OCI-LY1 (cell line): ENCODE data around the gene SMARCC1.

ENCODE experiments used
- EZH2 ChIP-seq: fragments of 200-600 bp; sonication (generic), shearing (Covaris generic); IDR thresholded peaks from 2 replicates; pipeline ENCODE4 v1.8.0; 2017; ENCODE audit warnings: borderline replicate concordance, mixed run types, mild to moderate bottlenecking, antibody characterized with exemption, low read length, moderate library complexity, mixed read lengths
- TF ChIP-seq, protein P1 (sequence below): fragments of 200-600 bp; sonication (generic), shearing (Covaris generic); IDR thresholded peaks from 2 replicates; pipeline ENCODE4 v1.5.1; 2017; ENCODE audit warnings: mild to moderate bottlenecking, antibody characterized with exemption, low read length, moderate library complexity, mixed read lengths

DNA sequence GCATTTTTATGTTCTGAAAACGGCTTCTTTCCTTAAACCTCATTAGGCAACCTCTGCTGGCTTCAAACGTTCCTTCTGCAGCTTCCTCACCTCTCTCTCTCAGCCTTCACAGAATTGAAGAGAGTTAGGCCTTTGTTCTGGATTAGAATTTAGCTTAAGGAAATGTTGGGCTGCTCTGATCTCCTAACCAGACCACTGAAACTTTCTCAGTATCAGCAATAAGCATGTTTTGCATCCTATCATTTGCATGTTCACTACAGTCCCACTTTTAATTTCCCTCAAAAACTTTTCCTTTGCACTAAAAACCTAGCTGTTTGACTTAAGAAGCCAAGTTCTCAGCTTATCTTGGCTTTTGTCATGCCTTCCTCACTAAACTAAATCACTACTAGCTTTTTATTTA lies 49.5 kb downstream of the SMARCC1 start:
- TF ChIP-seq, protein P1, sequence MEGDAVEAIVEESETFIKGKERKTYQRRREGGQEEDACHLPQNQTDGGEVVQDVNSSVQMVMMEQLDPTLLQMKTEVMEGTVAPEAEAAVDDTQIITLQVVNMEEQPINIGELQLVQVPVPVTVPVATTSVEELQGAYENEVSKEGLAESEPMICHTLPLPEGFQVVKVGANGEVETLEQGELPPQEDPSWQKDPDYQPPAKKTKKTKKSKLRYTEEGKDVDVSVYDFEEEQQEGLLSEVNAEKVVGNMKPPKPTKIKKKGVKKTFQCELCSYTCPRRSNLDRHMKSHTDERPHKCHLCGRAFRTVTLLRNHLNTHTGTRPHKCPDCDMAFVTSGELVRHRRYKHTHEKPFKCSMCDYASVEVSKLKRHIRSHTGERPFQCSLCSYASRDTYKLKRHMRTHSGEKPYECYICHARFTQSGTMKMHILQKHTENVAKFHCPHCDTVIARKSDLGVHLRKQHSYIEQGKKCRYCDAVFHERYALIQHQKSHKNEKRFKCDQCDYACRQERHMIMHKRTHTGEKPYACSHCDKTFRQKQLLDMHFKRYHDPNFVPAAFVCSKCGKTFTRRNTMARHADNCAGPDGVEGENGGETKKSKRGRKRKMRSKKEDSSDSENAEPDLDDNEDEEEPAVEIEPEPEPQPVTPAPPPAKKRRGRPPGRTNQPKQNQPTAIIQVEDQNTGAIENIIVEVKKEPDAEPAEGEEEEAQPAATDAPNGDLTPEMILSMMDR: no peak
- TF ChIP-seq EZH2: no peak
